HG02943 (cell line): ENCODE measurements around the gene EPC2.
"Not testable (repeated sequence)": the region's sequence is repeated elsewhere in the genome, so short reads cannot be mapped to it uniquely, and the experiment has no call there.

Experiments used
- ATAC-seq: cut with Tn5 transposase; IDR thresholded peaks from one replicate; pipeline ENCODE4 v1.9.1; 2021; ENCODE audit warnings: mild to moderate bottlenecking, low read depth, moderate library complexity; ENCODE audit not compliant: unreplicated experiment

EPC2 gene

DNA sequence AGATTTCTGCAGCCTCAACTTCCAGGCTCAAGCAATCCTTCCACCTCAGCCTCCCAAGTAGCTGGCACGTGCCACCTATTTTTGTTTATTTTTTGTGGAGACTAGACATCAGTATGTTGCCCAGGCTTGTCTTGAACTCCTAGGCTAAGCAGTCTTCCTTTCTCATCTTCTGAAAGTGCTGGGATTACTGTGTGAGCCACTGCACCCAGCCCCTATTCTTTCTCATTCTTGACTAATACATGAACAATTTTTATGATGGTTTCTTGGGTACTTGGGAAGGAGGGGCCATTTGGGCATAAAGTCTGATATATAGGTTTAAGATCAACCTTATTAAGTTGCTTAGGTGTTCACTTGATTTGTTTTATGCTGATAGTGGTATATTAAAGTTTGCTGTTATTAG, 26.2 kb downstream of the EPC2 start:
- ATAC-seq, result no peak

DNA sequence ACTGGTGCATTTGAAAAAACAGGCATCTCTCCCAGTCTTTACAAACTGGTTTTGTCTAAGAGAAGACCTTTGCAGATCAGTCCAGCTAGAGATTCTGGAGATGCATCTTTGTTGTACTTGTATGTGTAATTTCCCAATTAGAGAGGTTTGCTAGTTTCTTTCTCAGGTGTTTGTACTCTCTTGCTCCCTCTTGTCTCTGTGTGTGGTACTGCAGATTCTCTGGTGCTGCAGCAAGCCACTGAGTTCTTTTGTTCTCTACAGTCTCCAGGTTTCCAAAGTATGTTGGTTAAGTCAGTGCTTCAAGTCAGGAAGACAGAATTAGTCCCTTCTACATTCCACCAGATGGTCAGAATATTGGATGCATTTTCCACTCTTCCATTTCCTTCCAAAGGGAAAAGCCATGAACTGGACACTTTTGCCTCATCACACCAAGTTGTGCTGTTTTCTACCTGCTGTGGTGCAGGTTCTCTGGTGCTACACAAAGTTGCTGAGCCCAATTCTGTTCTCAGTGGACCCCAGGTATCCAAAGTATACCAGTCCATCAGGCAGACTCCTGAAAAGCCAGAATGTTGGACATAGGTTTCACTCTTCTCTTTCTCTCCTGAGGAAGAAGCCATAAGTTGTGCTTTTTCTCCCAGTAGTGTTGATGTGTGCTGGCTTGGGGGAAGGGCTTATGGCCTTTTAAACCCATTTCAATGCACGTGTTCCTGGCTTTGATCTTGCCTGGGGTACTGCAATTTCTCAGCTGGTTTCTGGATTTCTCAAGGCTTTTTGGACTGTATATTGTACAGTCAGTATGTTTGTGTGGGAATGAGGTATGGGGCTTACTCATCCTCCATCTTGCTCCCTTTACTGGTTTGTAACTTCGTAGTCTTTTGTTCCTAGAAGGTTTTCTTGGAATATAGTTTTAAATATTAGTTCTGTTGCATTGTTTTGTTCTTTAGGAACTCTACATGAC, 29.8 kb downstream of the EPC2 start:
- peak; percentile 71 for ATAC-seq

DNA sequence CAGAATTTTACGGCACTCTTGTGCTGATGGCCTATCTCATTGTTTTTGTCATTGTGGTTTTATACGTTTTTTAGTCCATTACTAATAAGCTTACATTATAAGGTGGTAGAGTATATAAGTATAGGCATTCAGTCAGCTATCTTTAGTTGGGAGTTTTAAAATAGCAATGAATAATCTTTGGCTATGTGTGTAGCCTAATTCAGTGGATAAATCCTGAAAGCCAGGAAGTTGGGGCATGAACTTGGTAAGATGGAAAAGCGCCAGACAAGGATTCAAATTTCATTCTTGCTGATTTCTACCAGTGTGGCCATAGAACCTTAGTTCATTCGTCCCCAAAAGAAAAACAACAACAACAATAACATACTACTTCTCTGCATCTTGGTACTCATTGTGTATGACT, 31.2 kb downstream of the EPC2 start:
- no peak for ATAC-seq

DNA sequence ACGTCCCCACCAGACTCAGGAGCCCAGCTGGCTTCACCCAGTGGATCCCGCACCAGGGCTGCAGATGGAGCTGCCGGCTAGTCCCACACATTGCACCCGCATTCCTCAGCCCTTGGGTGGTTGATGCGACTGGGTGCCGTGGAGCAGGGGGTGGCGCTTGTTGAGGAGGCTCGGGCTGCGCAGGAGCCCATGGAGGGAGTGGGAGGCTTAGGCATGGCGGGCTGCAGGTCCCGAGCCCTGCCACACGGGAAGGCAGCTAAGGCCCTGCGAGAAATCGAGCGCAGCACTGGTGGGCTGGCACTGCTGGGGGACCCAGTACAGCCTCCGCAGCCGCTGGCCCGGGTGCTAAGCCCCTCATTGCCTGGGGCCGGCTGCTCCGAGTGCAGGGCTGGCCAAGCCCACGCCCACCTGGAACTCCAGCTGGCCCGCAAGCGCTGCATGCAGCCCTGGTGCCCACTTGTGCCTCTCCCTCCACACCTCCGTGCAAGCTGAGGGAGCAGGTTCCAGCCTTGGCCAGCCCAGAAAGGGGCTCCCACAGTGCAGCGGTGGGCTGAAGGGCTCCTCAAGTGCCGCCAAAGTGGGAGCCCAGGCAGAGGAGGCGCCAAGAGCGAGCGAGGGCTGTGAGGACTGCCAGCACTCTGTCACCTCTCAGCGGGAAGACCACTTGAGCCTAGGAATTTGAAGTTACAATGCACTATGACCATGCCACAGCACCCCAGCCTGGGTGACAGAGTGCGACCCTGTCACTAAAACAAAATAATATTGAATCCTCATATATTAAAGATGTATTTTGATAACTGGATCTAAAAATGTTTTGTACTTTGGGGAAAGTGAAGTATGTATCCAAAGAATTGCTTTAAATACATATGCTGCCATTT, 34.0 kb downstream of the EPC2 start:
- not testable (repeated sequence) for ATAC-seq

DNA sequence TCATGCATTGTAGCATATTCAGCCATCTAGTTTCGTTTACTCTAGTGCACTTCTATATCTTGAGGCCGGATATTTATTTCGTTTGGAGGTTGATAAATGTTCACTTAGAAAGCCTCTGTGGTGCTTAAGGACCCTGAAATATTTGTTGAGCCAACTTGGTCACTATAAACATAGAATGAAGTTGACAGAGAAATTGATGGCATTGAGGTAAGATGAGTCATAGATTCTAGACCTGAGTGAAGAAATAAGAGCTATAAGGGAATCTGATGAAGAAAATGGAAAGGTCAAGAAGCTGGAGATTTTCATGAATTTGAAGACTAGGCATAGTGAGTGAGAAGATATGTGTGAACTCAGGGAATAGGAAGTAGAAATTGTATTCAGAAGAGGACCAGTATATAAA, 35.9 kb downstream of the EPC2 start:
- ATAC-seq, result no peak

DNA sequence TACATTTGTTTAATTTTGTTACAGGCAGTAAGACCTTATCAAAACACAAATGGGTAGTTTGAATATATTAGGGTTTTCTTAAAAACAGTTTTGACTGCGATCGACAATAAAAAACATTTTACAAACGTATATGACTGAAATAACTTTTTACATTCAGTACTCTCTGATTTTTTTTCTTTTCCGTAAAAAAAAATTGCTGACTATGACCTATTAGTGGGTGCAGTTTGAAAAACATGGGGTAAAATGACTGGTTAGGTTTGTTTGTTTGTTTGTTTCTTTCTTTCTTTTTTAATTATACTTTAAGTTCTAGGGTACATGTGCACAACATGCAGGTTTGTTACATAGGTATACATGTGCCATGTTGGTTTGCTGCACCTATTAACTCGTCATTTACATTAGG, 36.9 kb downstream of the EPC2 start:
- no peak for ATAC-seq

DNA sequence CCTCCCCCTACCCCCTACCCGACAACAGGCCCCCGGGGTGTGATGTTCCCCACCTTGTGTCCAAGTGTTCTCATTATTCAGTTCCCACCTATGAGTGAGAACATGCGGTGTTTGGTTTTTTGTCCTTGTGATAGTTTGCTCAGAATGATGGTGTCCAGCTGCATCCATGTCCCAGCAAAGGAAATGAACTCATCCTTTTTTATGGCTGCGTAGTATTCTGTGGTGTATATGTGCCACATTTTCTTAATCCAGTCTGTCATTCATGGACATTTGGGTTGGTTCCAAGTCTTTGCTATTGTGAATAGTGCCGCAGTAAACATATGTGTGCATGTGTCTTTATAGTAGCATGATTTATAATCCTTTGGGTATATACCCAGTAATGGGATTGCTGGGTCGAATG, 37.3 kb downstream of the EPC2 start:
- not testable (repeated sequence) for ATAC-seq

DNA sequence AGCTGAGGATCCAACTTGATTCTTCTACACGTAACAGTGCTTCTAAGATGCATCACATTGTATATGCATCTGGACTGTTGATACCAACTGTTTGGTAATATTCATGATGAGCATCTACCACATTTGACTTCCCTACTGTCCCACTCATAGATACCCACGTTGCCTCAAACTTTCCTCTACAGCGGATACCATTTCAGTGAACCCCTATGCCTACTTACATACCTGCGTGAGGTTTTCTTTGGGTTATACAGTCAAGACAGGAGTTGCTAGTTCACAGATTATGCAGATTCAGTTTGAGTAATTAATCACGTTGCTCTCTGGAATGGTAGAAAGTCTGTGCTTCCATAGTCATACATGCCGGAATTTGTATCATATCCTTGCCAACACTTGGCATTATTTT, 40.0 kb downstream of the EPC2 start:
- ATAC-seq, result no peak

DNA sequence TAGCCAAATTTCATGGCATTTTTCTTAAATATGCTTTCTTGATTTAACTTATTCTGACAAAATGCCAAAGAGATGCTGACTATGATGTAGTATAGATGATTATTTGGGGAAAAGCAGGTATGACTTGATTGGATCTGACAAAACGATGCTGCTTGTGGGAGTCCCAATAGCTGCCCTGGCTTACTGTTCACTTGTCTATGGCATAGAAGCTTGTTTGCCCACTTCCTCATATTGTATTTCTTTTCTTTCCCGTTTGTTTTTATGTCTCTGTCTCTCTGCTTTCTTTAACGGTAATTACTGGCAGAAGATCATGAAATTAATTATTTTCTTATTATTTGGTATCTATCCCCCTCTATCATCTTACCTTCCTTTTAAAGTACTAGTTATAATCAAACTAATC, 43.0 kb downstream of the EPC2 start:
- no peak for ATAC-seq

DNA sequence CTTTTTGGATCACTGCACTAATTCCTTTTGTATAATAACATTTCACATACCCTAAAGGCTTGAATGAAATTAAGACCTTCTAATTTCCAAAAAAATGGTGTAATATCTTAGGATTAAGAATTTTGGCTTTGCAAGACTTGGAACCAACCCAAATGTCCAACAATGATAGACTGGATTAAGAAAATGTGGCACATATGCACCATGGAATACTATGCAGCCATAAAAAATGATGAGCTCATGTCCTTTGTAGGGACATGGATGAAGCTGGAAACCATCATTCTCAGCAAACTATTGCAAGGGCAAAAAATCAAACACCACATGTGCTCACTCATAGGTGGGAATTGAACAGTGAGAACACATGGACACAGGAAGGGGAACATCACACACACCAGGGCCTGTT, 43.5 kb downstream of the EPC2 start:
- not testable (repeated sequence) for ATAC-seq

DNA sequence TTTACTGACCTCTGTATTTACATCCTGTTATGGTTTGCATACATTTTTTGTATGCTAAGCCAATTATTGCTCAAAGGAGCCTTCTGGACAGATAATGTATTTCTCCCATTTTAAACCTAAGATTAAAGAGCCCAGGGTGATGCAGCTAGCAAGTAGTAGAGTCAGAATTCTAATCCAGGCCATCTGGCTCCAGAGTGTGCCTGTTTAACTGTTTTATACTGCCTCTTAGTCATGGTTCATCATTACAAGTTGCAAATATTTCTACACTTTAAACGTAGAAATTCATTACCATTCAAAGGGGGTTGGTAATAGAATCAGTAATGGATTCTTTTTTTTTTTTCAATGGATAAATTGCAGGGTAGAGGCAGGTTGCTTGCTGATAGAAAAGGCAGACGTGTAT, 52.4 kb downstream of the EPC2 start:
- ATAC-seq, result no peak

DNA sequence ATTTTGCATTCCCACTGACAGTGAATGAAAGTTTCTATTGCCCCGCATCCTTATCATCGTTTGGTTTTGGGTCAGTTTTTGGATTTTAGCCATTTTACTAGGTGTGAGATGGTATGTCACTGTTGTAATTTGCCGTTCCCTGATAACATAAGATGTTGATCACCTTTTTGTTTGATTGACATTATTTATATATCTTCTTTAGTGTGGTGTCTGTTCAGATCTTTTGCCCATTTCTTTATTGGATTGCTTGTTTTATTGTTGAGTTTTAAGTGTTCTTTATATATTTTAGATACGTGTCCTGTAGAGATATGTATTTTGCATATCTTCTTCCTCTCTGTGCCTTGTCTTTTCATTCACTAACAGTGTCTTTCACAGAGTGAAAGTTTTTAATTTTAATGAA, 55.3 kb downstream of the EPC2 start:
- ATAC-seq, result no peak

DNA sequence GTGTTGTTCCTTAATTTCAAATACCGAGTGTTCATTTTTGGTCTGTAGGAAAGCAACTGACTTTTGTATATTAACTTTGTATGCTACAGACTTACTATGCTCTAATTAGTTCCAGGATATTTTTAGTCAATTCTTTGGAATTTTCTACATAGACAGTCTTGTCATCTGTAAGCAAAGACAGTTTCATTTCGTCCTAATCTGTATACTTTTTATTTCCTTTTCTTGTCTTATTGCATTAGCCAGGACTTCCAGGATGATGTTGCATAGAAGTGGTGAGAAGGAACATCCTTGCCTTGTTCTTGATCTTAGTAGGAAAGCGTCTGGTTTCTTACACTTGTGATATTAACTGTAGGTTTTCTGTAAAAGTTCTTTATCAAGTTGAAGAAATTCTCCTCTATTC, 56.5 kb downstream of the EPC2 start:
- ATAC-seq, result no peak

DNA sequence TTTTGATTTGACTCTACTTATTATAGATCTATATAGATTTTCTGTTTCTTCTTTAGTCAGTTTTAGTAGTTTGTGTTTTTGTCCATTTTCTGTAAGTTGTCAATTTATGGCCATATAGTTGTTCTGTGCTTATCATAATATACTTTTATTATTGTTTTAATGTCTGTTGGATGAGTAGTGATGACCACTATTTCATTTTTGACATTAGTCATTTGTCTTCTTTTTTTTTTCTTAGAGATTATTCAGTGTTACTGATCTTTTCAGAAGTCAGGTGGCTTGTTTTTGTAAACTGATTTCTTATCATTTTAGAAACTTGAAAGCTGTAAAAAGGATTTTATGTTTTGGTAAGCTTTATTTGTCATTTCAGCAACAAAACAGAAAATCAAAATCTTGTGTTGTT, 57.3 kb downstream of the EPC2 start:
- ATAC-seq, result no peak

DNA sequence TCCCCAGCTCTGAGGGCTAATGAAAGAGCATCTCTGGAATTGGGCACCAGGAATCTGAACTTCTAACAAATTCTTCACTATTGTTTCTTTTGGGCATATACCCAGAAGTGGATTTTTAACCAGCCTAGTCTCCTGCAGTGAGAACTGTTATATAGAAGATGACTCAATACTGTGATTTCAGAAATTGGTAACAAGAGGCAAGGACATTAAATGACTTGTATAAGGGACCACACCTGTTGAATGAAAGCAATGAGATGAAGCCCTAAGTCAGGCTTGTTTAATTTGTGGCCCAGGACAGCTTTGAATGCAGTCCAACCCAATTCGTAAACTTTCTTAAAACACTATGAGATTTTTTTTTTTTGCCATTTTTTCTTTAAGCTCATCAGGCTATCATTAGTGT, 57.9 kb downstream of the EPC2 start:
- no peak for ATAC-seq

DNA sequence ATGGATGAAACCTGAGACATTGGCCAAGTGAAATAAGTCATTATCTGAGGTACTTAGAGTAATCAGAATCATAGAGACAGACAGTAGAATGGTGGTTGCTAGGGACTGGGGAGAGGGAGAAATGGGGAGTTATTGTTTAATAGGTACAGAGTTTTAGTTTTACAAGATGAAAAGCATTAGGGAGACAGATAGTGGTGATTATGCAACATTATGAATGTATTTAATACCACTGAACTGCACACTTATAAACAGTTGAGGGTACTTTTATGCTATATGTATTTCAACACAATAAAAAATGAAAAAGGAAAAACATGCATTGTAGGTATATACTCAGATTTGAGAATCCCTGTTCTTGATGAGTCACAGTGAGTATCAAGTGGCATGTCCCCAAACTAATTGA, 59.7 kb downstream of the EPC2 start:
- no peak for ATAC-seq

DNA sequence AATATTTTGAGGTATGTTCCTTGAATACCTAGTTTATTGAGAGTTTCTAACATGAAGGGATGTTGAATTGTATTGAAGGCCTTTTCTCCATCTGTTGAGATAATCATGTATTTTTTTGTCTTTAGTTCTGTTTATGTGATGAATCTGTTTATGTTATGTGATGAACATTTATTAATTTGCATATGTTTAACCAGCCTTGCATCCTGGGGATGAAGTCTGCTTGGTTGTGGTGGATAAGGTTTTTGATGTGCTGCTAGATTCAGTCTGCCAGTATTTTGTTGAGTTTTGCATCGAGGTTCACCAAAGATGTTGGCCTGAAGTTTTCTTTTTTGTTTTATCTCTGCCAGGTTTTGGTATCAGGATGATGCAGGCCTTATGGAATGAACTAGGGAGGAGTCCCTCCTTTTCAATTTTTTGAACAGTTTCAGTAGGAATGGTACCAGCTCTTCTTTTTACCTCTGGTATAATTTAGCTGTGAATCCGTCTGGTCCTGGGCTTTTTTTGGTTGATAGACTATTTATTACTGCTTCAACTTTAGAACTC, 71.9 kb downstream of the EPC2 start:
- ATAC-seq, result no peak

DNA sequence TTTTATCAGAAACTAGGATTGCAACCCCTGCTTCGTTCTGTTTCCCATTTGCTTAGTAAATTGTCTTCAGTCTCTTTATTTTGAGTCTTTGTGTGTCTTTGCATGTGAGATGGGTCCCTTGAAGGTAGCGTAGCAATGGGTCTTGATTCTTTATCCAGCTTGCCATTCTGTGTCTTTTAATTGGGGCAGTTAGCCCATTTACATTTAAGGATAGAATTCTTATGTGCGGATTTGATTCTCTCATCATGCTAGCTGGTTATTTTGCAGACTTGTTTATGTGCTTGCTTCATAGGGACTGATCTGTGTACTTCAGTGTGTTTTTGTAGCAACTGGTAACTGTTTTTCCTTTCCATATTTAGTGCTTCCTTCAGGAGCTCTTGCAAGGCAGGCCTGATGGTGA, 73.5 kb downstream of the EPC2 start:
- ATAC-seq, result no peak

DNA sequence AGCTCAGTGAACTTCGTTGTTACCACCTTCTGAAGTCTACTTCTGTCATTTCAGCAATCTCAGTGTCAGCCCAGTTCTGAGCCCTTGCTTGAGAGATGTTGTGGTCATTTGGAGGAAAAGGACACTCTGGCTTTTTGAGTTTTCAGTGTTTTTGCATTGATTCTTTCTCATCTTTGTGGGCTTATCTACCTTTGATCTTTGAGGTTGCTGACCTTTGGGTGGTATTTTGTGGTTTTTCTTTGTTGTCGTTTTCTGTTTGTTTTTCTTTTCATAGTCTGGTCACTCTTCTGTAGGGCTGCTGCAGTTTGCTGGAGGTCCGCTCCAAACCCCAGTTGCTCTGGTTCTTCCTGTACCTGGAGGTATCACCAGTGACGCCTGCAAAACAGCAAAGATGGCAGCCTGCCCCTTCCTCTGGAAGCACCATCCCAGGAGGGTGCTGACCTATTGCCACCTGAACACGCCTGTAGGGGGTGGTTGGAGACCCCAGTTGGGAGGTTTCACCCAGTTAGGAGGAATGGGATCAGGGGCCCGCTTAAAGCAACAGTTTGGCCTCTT, 74.7 kb downstream of the EPC2 start:
- ATAC-seq, result no peak

DNA sequence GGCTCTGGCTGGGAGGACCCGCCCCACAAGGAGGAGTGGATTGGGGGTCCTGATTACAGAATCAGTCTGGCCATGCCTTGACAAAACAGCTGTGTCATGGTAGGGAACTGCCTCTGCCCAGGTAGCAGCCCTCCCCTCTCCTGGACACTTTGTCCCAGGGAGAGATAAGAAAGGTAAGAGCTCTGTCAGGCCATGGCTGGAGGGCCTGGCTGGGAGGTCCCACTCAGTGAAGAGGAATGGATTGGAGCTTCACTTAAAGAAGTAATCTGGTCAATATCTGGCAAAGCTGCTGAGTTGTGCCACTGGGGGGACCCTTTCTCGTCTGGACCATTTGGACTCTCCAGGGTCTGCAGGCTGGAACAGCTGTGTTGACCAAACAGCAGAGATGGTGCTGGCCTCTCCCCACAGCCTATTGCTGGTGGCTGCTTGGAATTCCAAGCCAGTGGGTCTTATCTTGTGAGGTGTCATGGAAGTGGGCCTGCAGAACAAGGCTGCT, 75.4 kb downstream of the EPC2 start:
- ATAC-seq, result no peak

DNA sequence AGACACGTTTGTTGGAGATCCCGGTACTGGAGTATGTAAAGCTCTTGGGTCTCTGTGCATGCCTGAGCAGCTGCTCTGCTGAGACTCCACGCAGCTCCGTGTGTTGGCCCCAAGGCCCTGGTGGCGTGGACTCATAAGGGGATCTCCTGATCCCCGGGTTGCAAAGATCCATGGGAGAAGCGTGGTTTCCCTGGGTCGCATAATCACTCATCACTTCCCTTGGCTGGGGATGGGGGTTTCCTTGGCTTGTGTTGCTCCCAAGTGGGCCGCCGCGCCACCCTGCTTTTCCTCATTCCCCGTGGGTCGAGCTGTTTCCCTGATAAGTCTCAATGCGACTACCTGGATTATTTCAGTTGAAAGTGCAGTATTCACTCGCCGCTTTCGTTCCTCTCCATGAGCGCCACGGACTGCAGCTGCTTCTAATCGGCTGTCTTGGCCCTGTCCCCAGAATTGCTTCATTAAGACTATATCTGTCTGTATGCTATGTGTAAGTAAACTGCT, 76.0 kb downstream of the EPC2 start:
- no peak for ATAC-seq
